Measurements from ENCODE around the gene ZSWIM5. TPM values are rescaled to one million over a fixed set of nuclear protein-coding genes. Genes with fewer than 3 reads are reported as not detected.
"Not testable (repeated sequence)": the region's sequence is repeated elsewhere in the genome, so short reads cannot be mapped to it uniquely, and the experiment has no call there.

ZSWIM5 gene
- total RNA-seq, 1 experiment from 2014 or later = 1.4 TPM

DNA sequence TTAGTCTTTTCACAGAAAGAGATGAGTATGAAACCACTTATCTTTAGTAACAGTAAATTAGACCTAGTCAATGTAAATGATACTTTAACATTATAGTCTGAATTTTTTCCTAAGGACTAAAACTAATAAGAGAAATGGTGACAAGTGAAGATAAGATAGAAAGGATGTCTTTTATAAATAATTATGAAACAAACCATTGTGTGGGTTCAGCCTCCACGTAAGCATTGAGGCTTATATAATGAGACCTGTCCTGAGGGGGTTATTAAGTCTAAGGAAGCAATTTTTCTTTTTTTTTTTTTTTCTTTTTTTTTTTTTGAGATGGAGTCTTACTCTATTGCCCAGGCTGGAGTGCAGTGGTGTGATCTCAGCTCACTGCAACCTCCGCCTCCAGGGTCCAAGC, 138.6 kb downstream of the ZSWIM5 start:
- no peak for ATAC-seq
- POLR2A ChIA-PET (ENCODE audit: unreplicated experiment) = no interaction called here
- H3K9ac ChIP-seq (ENCODE audit: low read length) = no peak overlapping the region
- no peaks in the 10 kb centered on the region for H3K4me1 ChIP-seq (ENCODE audit: insufficient read depth, low read length)
- H3K4me2 ChIP-seq (ENCODE audit: low read length) = no peak overlapping the region
- no TSS peak for BruUV-seq (replicated peaks)
- no peak overlapping the region for H3K27ac ChIP-seq (ENCODE audit: low read length)
- H3K9me2 ChIP-seq (replicated peaks; ENCODE audit: low read length) = no peaks in the 10 kb centered on the region
- H3F3A ChIP-seq (ENCODE audit: low read length, unreplicated experiment) = no peaks in the 10 kb centered on the region
- no peaks in the 10 kb centered on the region for H3K36me3 ChIP-seq (ENCODE audit: low read depth, low read length)
- CTCF ChIA-PET = no interaction called here
- no peak for TF ChIP-seq EZH2 (IDR thresholded peaks at IDR 0.05; ENCODE audit: low read length, unreplicated experiment)
- TF ChIP-seq EZH2phosphoT487 (IDR thresholded peaks at IDR 0.05; ENCODE audit: borderline replicate concordance, low read length) = no peak
- no peak for TF ChIP-seq CTCF (conservative IDR thresholded peaks at IDR 0.05; ENCODE audit: low read depth, low read length)
- no peaks in the 10 kb centered on the region for H4K20me1 ChIP-seq (ENCODE audit: low read length)
- no peaks in the 10 kb centered on the region for H3K79me2 ChIP-seq (ENCODE audit: low read length)
- DNase-seq = no peak
- intact Hi-C loops (cut with micrococcal nuclease) = no loop called here
- H3K27me3 ChIP-seq (ENCODE audit: low read length) = no peaks in the 10 kb centered on the region
- no peak overlapping the region for H2AFZ ChIP-seq (ENCODE audit: low read length)
- H3K4me3 ChIP-seq (ENCODE audit: low read length) = no peak overlapping the region
- H3K9me3 ChIP-seq (ENCODE audit: low read length) = 0 out of 2 replicates have a peak, but pooled peaks cover 6% of the 10 kb centered on the region

- ATAC-seq = no peak
- no peaks in the 10 kb centered on the region for H3K27me3 ChIP-seq (ENCODE audit: low read length)
- H3K9me3 ChIP-seq (ENCODE audit: low read length) = no peaks in the 10 kb centered on the region
- H2AFZ ChIP-seq (ENCODE audit: low read length) = no peak overlapping the region
- no peaks in the 10 kb centered on the region for H3K79me2 ChIP-seq (ENCODE audit: low read length)
- TF ChIP-seq EZH2phosphoT487 (IDR thresholded peaks at IDR 0.05; ENCODE audit: borderline replicate concordance, low read length) (no peak), EZH2 (IDR thresholded peaks at IDR 0.05; ENCODE audit: low read length, unreplicated experiment) (no peak), CTCF (conservative IDR thresholded peaks at IDR 0.05; ENCODE audit: low read depth, low read length) (no peak)
- H3K9ac ChIP-seq (ENCODE audit: low read length) = no peak overlapping the region
- POLR2A ChIA-PET (ENCODE audit: unreplicated experiment) = no interaction called here
- H3K4me3 ChIP-seq (ENCODE audit: low read length) = no peak overlapping the region
- DNase-seq = no peak
- no TSS peak for BruUV-seq (replicated peaks)
- no peaks in the 10 kb centered on the region for H3K36me3 ChIP-seq (ENCODE audit: low read depth, low read length)
- intact Hi-C loops (cut with micrococcal nuclease) = no loop called here
- no peaks in the 10 kb centered on the region for H3K9me2 ChIP-seq (replicated peaks; ENCODE audit: low read length)
- H4K20me1 ChIP-seq (ENCODE audit: low read length) = no peaks in the 10 kb centered on the region
- no peak overlapping the region for H3K4me2 ChIP-seq (ENCODE audit: low read length)
- H3K4me1 ChIP-seq (ENCODE audit: insufficient read depth, low read length) = no peaks in the 10 kb centered on the region
- H3F3A ChIP-seq (ENCODE audit: low read length, unreplicated experiment) = no peaks in the 10 kb centered on the region
- CTCF ChIA-PET = interaction anchor here (0.5 kb wide), 1 partner anchor 238 kb away, joined by 13 read pairs; no protein-coding TSS in a partner anchor
- H3K27ac ChIP-seq (ENCODE audit: low read length) = no peak overlapping the region
These were observed 141.3 kb downstream of the ZSWIM5 start for GRCh38 chr1:45065083-45065482.

GRCh38 chr1:45062463-45062862, 143.9 kb downstream of the ZSWIM5 start:
- H4K20me1 ChIP-seq (ENCODE audit: low read length); H3K4me3 ChIP-seq (ENCODE audit: low read length); H3K9me2 ChIP-seq (replicated peaks; ENCODE audit: low read length); ATAC-seq; BruUV-seq (replicated peaks); POLR2A ChIA-PET (ENCODE audit: unreplicated experiment); H3K9ac ChIP-seq (ENCODE audit: low read length); CTCF ChIA-PET; H3K79me2 ChIP-seq (ENCODE audit: low read length); H3K27ac ChIP-seq (ENCODE audit: low read length); H3K9me3 ChIP-seq (ENCODE audit: low read length); H3K27me3 ChIP-seq (ENCODE audit: low read length); DNase-seq; intact Hi-C loops (cut with micrococcal nuclease); H3K36me3 ChIP-seq (ENCODE audit: low read depth, low read length); H2AFZ ChIP-seq (ENCODE audit: low read length); H3K4me1 ChIP-seq (ENCODE audit: insufficient read depth, low read length); H3F3A ChIP-seq (ENCODE audit: low read length, unreplicated experiment); H3K4me2 ChIP-seq (ENCODE audit: low read length): not testable (repeated sequence)

Data from PC-3 (cell line).